Measurements from ENCODE around the gene NOL4L. TPM values are rescaled to one million over a fixed set of nuclear protein-coding genes. Genes with fewer than 3 reads are reported as not detected.

The NOL4L gene
- total RNA-seq, 2 donors from 2014 or later: 39.6 to 50.7 TPM

GRCh38 chr20:32505723-32506473, 79.2 kb downstream of the NOL4L start:
- no peak overlapping the region for H3K9ac ChIP-seq (ENCODE audit: extremely low read depth, low read length, poor library complexity, severe bottlenecking)
- Mint-ChIP-seq H3K9me3 (no peaks in the 10 kb centered on the region), H3K27me3 (ENCODE audit: insufficient read depth) (peaks cover 4% of the 10 kb centered on the region), H3K36me3 (ENCODE audit: low read depth) (no peaks in the 10 kb centered on the region), H3K4me3 (no peak overlapping the region), H3K27ac (no peak overlapping the region), H3K4me1 (peaks cover 37% of the 10 kb centered on the region)
- no peak overlapping the region for H3K4me3 ChIP-seq (ENCODE audit: low read length)
- peak; percentile 52 for DNase-seq
- 87 to 96% methylated on average over 4 to 7 of the region's 8 CpGs for WGBS, 2 experiments (ENCODE audit: insufficient coverage in 1 of 2, insufficient read length in 1 of 2)
- peaks cover 5% of the 10 kb centered on the region for H3K4me1 ChIP-seq (ENCODE audit: control insufficient read depth, insufficient read depth, low read length)
- no peak for TF ChIP-seq CTCF (conservative IDR thresholded peaks at IDR 0.05)
- no peak overlapping the region for H3K27ac ChIP-seq (ENCODE audit: low read depth, low read length)
- H3K9me3 ChIP-seq (ENCODE audit: control insufficient read depth, low read length): no peaks in the 10 kb centered on the region
- H3K36me3 ChIP-seq (ENCODE audit: control insufficient read depth, insufficient read depth, low read length): no peaks in the 10 kb centered on the region
- no peaks in the 10 kb centered on the region for H3K27me3 ChIP-seq (ENCODE audit: control insufficient read depth, insufficient read depth, low read length, poor library complexity, severe bottlenecking)

- Mint-ChIP-seq H3K9me3 (no peaks in the 10 kb centered on the region), H3K27me3 (ENCODE audit: insufficient read depth) (no peaks in the 10 kb centered on the region), H3K4me3 (no peak overlapping the region), H3K4me1 (peaks cover 23% of the 10 kb centered on the region), H3K36me3 (ENCODE audit: low read depth) (no peaks in the 10 kb centered on the region), H3K27ac (no peak overlapping the region)
- no peaks in the 10 kb centered on the region for H3K27me3 ChIP-seq (ENCODE audit: control insufficient read depth, insufficient read depth, low read length, poor library complexity, severe bottlenecking)
- no peak for TF ChIP-seq CTCF (conservative IDR thresholded peaks at IDR 0.05)
- H3K27ac ChIP-seq (ENCODE audit: low read depth, low read length): no peak overlapping the region
- H3K36me3 ChIP-seq (ENCODE audit: control insufficient read depth, insufficient read depth, low read length): no peaks in the 10 kb centered on the region
- 100% methylated on average over 2 of the region's 3 CpGs; no CpG with 5 or more reads in 1 of the 2 experiments for WGBS, 2 experiments (ENCODE audit: insufficient coverage in 1 of 2, insufficient read length in 1 of 2)
- no peak for DNase-seq
- peaks cover 9% of the 10 kb centered on the region for H3K4me1 ChIP-seq (ENCODE audit: control insufficient read depth, insufficient read depth, low read length)
- no peak overlapping the region for H3K4me3 ChIP-seq (ENCODE audit: low read length)
- H3K9ac ChIP-seq (ENCODE audit: extremely low read depth, low read length, poor library complexity, severe bottlenecking): no peak overlapping the region
- H3K9me3 ChIP-seq (ENCODE audit: control insufficient read depth, low read length): no peaks in the 10 kb centered on the region
Observed at GRCh38 chr20:32501709-32502108, 83.4 kb downstream of the NOL4L start.

GRCh38 chr20:32497589-32498224, 87.4 kb downstream of the NOL4L start:
- peak; percentile 76 for DNase-seq
- no peak overlapping the region for H3K4me3 ChIP-seq (ENCODE audit: low read length)
- Mint-ChIP-seq H3K27me3 (ENCODE audit: insufficient read depth) (no peaks in the 10 kb centered on the region), H3K36me3 (ENCODE audit: low read depth) (no peaks in the 10 kb centered on the region), H3K9me3 (no peaks in the 10 kb centered on the region), H3K4me3 (no peak overlapping the region), H3K27ac (peak overlapping the region; percentile 78), H3K4me1 (peaks cover 27% of the 10 kb centered on the region)
- H3K9me3 ChIP-seq (ENCODE audit: control insufficient read depth, low read length): no peaks in the 10 kb centered on the region
- WGBS, 2 experiments (ENCODE audit: insufficient coverage in 1 of 2, insufficient read length in 1 of 2): 64 to 68% methylated on average over 7 to 13 of the region's 13 CpGs
- no peak overlapping the region for H3K9ac ChIP-seq (ENCODE audit: extremely low read depth, low read length, poor library complexity, severe bottlenecking)
- H3K27me3 ChIP-seq (ENCODE audit: control insufficient read depth, insufficient read depth, low read length, poor library complexity, severe bottlenecking): no peaks in the 10 kb centered on the region
- peak overlapping the region; percentile 40 for H3K27ac ChIP-seq (ENCODE audit: low read depth, low read length)
- no peak for TF ChIP-seq CTCF (conservative IDR thresholded peaks at IDR 0.05)
- peaks cover 13% of the 10 kb centered on the region for H3K4me1 ChIP-seq (ENCODE audit: control insufficient read depth, insufficient read depth, low read length)
- H3K36me3 ChIP-seq (ENCODE audit: control insufficient read depth, insufficient read depth, low read length): no peaks in the 10 kb centered on the region

Measured in endodermal cell (in vitro differentiated cells).